GM19395 (cell line): Measurements from ENCODE around the gene ISG20.
"Not testable (repeated sequence)": the region's sequence is repeated elsewhere in the genome, so short reads cannot be mapped to it uniquely, and the experiment has no call there.

Experiments
- ATAC-seq: cut with Tn5 transposase; IDR thresholded peaks from one replicate; pipeline ENCODE4 v1.9.1; 2021; ENCODE audit warnings: mild to moderate bottlenecking, moderate library complexity; ENCODE audit not compliant: unreplicated experiment

ISG20 gene

GRCh38 chr15:88618686-88619085 is 20.1 kb upstream of the ISG20 start:
- ATAC-seq, result no peak

DNA sequence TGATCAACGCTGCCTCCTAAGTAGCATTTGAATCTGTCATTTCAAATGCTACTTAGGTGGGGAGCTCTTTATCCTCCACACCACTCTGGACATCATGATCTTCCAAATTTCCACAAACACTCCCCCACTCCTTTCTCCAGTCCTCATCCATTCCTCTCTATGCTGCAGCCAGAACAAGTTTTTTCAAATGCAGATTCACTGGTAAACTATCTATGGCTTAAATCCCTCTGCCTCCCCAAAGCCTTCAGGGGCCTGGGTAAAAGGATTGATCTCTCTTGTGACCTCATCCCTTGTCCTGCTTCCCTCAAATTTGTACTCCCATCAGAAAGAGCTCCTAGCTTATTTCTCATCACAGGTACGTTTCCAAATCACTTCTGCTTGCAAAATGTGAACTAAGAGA is 19.0 kb upstream of the ISG20 start:
- no peak for ATAC-seq

GRCh38 chr15:88620995-88621772 is 17.6 kb upstream of the ISG20 start, which contains the start of gene AEN:
Gene AEN (plus strand): TSS chr15:88621340. CDS start chr15:88626210, 4,870 bp downstream.
- peak; percentile 94 for ATAC-seq

GRCh38 chr15:88621789-88622604 is 16.8 kb upstream of the ISG20 start:
- peak; percentile 38 for ATAC-seq

GRCh38 chr15:88622605-88622975 is 16.2 kb upstream of the ISG20 start:
- ATAC-seq, result peak; percentile 7

GRCh38 chr15:88623061-88623460 is 15.8 kb upstream of the ISG20 start:
- ATAC-seq, result no peak

DNA sequence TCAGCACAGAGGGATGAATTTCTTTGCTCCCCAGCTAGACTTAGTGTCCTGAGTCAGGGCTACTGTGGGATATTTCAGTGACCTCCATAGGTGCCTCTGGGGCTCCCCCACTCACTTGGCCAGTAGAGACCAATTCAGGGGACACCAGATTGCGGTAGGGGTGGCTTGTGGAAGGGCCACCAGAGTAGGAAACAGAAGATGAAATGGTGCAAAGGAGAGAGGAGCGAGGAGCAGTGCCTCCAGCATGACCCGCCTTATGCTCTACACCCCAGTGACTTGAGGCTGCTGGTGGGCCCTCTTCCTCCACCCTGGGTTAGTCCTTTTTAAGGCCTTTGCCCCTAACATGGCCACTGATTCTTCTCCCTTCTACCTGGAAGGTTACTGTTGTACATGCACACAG is 15.2 kb upstream of the ISG20 start:
- ATAC-seq, result no peak

DNA sequence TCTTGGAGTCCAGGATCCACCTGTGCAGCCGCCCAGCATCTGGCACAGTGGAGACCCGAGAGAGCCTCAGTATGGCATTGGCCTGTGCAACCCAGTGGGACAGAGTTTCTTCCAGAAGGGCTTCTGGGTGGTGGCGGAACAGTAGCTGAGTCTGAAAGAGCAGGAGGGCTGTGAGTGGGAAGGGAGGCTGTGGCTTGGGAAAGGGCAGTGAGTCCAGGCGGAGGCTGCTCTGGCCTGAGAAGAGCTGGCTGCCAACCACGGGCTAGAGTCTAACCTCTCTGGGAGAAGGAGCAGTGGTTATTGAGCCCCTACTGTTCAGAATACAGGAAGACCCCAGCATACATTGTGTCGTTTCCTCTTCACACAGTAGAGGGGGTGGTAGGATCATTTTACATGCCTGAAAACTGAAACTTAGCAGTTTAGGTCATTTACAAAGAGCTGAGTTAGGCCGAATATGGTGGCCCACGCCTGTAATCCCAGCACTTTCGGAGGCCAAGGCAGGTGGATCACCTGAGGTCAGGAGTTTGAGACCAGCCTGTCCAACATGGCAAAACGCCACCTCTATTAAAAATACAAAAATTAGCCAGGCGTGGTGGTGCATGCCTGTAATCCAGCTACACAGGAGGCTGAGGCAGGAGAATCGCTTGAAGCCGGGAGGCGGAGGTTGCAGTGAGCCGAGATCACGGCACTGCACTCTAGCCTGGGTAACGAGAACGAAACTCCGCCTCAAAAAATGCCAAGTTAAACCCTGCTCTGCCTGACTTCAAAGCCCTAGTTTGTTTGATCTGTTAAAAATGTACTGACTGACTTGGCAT is 14.5 kb upstream of the ISG20 start:
- ATAC-seq, result peak; percentile 39

- no peak for ATAC-seq
These were observed 13.8 kb upstream of the ISG20 start for GRCh38 chr15:88624971-88625490.

GRCh38 chr15:88625943-88626741 is 12.7 kb upstream of the ISG20 start:
- ATAC-seq, result no peak

DNA sequence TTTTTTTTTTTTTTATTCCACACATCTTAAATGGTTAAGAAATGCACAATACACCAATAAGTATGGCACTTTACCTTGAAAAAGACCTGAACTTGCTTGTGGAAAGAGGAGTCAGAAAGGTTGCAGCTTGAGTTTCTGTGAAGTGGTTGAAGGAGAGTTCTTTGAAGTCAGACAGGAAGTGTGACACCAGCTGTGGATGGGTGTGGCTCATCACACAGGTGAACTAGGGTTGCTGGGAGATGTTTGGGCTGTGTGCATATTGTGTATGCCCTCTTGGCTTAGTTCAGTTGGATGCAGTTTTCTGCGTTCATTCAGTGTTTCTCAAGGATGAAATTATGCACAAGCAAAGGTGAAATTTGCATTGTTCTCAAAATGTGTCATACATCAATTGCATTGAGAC is 11.4 kb upstream of the ISG20 start:
- peak; percentile 39 for ATAC-seq

DNA sequence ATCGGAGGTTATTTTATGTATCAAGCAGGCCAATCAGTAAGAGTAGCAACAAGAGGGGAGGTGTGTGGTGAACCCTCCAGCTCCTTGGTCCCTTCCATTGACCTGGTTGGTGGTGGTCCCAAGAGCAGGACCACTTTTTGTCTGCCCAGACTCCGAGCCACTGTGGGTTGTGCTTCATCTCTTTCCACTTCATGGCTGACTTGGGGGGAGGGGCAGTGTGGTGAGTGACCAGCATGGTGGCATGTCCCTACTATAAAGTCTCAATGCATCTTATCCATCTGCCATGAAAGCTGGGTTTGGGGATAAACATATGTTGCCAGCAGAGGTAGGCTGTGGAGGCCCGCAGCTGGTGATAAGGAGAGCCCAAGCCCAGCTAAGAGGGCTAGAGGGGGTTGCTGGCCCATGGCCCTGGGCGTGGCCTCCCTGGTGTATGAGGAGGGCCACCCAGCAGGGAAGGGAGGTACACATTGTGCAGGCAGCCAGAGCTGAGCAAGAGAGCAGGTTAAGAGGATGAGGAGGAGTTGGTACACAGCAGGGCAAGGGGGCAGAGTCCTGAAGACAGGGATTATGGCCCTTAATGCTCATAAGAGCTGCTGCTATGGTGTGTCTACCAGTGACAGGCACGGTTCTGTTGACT is 10.7 kb upstream of the ISG20 start:
- ATAC-seq, result no peak

GRCh38 chr15:88629071-88629470 is 9.7 kb upstream of the ISG20 start:
- no peak for ATAC-seq

DNA sequence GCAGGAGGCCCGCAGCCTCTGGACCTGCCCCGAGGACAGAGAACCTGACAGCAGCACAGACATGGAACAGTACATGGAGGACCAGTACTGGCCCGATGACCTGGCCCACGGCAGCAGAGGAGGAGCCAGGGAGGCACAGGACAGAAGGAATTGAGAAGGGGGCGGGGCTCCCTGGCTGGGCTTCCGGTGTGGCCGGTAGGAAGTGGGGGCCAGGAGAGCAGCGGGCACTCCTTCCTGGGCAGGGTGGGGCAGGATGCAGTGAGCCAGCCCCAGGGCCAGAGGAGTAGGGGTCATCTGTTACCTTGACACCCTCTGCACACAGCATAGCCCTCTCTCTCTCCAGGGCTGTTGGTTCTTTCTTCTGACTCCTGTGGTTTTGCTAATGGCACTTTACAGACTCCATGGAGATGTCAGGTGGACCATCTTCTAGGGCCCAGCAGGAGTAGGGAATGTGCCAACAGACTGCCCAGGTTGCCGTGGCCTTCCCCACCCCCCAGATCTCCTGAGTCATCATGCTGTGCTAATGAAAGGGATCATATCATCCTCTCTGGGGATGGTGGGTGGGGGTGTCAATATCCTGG is 8.6 kb upstream of the ISG20 start:
- ATAC-seq, result no peak

GRCh38 chr15:88630798-88631463 is 7.9 kb upstream of the ISG20 start:
- no peak for ATAC-seq

GRCh38 chr15:88631464-88632028 is 7.3 kb upstream of the ISG20 start:
- no peak for ATAC-seq

- not testable (repeated sequence) for ATAC-seq
These were observed 6.0 kb upstream of the ISG20 start for GRCh38 chr15:88632797-88633196.

GRCh38 chr15:88634449-88634848 is 4.4 kb upstream of the ISG20 start:
- ATAC-seq, result no peak

DNA sequence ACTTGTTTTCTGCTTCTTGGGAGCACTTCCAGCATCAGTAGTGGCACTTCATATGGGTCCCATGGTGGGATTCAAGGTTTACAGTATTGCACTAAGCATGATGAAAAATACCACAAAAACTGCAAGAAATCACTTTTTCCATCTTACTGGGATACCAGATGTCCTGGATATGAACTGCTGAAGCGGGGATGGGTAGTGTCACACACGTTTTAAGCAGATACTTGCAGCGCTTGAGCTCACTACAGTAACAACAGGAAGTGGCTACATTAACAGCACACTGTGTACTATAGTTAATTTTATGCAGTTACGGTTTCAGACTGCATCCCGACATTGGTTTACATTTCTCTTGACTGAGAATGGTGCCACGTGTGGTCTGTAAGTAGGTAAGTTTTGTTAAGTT is 3.5 kb upstream of the ISG20 start:
- ATAC-seq, result peak; percentile 41
